Muscle layer of duodenum (tissue), 2 donors: Measurements from ENCODE around the gene PAIP2.

Experiments
- H3K27ac ChIP-seq: one replicate; pipeline ENCODE4 v1.7.0; 2013; ENCODE audit warnings: mild to moderate bottlenecking, low read length
- H3K27me3 ChIP-seq: one replicate; pipeline ENCODE4 v1.7.0; 2013; ENCODE audit warnings: low read depth, mild to moderate bottlenecking, control low read depth, low read length
- H3K36me3 ChIP-seq, 2 donors: one replicate each; pipeline ENCODE4 v1.7.0; 2013; ENCODE audit warnings: low read length in 2 of 2, control low read depth in 1 of 2, mild to moderate bottlenecking in 1 of 2; ENCODE audit not compliant: insufficient read depth in 2 of 2, control insufficient read depth in 1 of 2
- H3K4me1 ChIP-seq, 2 donors: one replicate each; pipeline ENCODE4 v1.7.0; 2013; ENCODE audit warnings: low read length in 2 of 2, mild to moderate bottlenecking in 2 of 2, control low read depth in 1 of 2, moderate library complexity in 1 of 2; ENCODE audit not compliant: insufficient read depth in 2 of 2, control insufficient read depth in 1 of 2
- H3K4me3 ChIP-seq, 2 donors: one replicate each; pipeline ENCODE4 v1.7.0; 2013; ENCODE audit warnings: low read length in 2 of 2, low read depth in 1 of 2, mild to moderate bottlenecking in 1 of 2
- H3K9me3 ChIP-seq, 2 donors: one replicate each; pipeline ENCODE4 v1.7.0; 2013; ENCODE audit warnings: low read length in 2 of 2, control low read depth in 1 of 2, mild to moderate bottlenecking in 1 of 2; ENCODE audit not compliant: control insufficient read depth in 1 of 2
- donor health status: healthy.

Gene PAIP2

GRCh38 chr5:139415869-139416268 is 74.2 kb downstream of the PAIP2 start:
- Histone ChIP-seq H3K4me3 (no peak overlapping the region), H3K4me1 (peaks cover 10 to 48% of the 10 kb centered on the region in 2 donors), H3K36me3 (peaks cover 8 to 18% of the 10 kb centered on the region in 2 donors), H3K9me3 (no peaks in the 10 kb centered on the region), H3K27me3 (no peaks in the 10 kb centered on the region), H3K27ac (no peak overlapping the region)

GRCh38 chr5:139416651-139417050 is 75.0 kb downstream of the PAIP2 start:
- Histone ChIP-seq H3K27ac (no peak overlapping the region), H3K27me3 (no peaks in the 10 kb centered on the region), H3K9me3 (no peaks in the 10 kb centered on the region), H3K36me3 (peaks cover 8 to 14% of the 10 kb centered on the region in 2 donors), H3K4me3 (no peak overlapping the region), H3K4me1 (peaks cover 10 to 48% of the 10 kb centered on the region in 2 donors)

GRCh38 chr5:139417214-139417613 is 75.6 kb downstream of the PAIP2 start:
- H3K36me3 ChIP-seq: peaks cover 8 to 14% of the 10 kb centered on the region in 2 donors
- H3K9me3 ChIP-seq: no peaks in the 10 kb centered on the region
- no peaks in the 10 kb centered on the region for H3K27me3 ChIP-seq
- peaks cover 10 to 48% of the 10 kb centered on the region in 2 donors for H3K4me1 ChIP-seq
- H3K4me3 ChIP-seq: no peak overlapping the region
- no peak overlapping the region for H3K27ac ChIP-seq

- H3K27ac ChIP-seq: no peak overlapping the region
Observed at GRCh38 chr5:139418793-139419192, 77.1 kb downstream of the PAIP2 start.

More at GRCh38 chr5:139418793-139419192, 77.1 kb downstream of the PAIP2 start:
- H3K4me1 ChIP-seq: peaks cover 10 to 53% of the 10 kb centered on the region in 2 donors
- H3K36me3 ChIP-seq: peaks cover 8 to 12% of the 10 kb centered on the region in 2 donors
- no peaks in the 10 kb centered on the region for H3K27me3 ChIP-seq
- H3K9me3 ChIP-seq: no peaks in the 10 kb centered on the region
- H3K4me3 ChIP-seq: no peak overlapping the region
